ENCODE results near the gene NR3C2. TPM values are rescaled to one million over a fixed set of nuclear protein-coding genes. Genes with fewer than 3 reads are reported as not detected.

The NR3C2 gene
- total RNA-seq, 2 donors from 2014 or later: 0.44 to 0.82 TPM

GRCh38 chr4:148477276-148477675 lies 35.1 kb upstream of the NR3C2 start:
- Histone ChIP-seq H3K36me3 (ENCODE audit: control insufficient read depth, insufficient read depth, low read length) (no peaks in the 10 kb centered on the region), H3K9me3 (ENCODE audit: control insufficient read depth, low read length) (no peaks in the 10 kb centered on the region), H3K4me1 (ENCODE audit: control insufficient read depth, insufficient read depth, low read length) (no peaks in the 10 kb centered on the region), H3K27me3 (ENCODE audit: control insufficient read depth, insufficient read depth, low read length, poor library complexity, severe bottlenecking) (no peaks in the 10 kb centered on the region), H3K4me3 (ENCODE audit: low read length) (no peak overlapping the region), H3K27ac (ENCODE audit: low read depth, low read length) (no peak overlapping the region), H3K9ac (ENCODE audit: extremely low read depth, low read length, poor library complexity, severe bottlenecking) (no peak overlapping the region)
- H3K27me3 Mint-ChIP-seq (ENCODE audit: insufficient read depth): no peaks in the 10 kb centered on the region
- WGBS, 2 experiments (ENCODE audit: insufficient coverage in 1 of 2, insufficient read length in 1 of 2): 17 to 37% methylated on average over 2 to 3 of the region's 3 CpGs
- no peaks in the 10 kb centered on the region for H3K36me3 Mint-ChIP-seq (ENCODE audit: low read depth)
- DNase-seq: no peak
- no peaks in the 10 kb centered on the region for H3K4me1 Mint-ChIP-seq
- TF ChIP-seq CTCF (conservative IDR thresholded peaks at IDR 0.05): no peak
- no peak overlapping the region for H3K27ac Mint-ChIP-seq
- H3K9me3 Mint-ChIP-seq: no peaks in the 10 kb centered on the region
- H3K4me3 Mint-ChIP-seq: no peak overlapping the region

- Histone ChIP-seq H3K36me3 (ENCODE audit: control insufficient read depth, insufficient read depth, low read length) (no peaks in the 10 kb centered on the region), H3K27ac (ENCODE audit: low read depth, low read length) (no peak overlapping the region), H3K4me3 (ENCODE audit: low read length) (no peak overlapping the region), H3K27me3 (ENCODE audit: control insufficient read depth, insufficient read depth, low read length, poor library complexity, severe bottlenecking) (peaks cover 3% of the 10 kb centered on the region), H3K9ac (ENCODE audit: extremely low read depth, low read length, poor library complexity, severe bottlenecking) (no peak overlapping the region), H3K4me1 (ENCODE audit: control insufficient read depth, insufficient read depth, low read length) (no peaks in the 10 kb centered on the region), H3K9me3 (ENCODE audit: control insufficient read depth, low read length) (no peaks in the 10 kb centered on the region)
- 84 to 100% methylated on average over 2 of the region's 2 CpGs for WGBS, 2 experiments (ENCODE audit: insufficient coverage in 1 of 2, insufficient read length in 1 of 2)
- Mint-ChIP-seq H3K27me3 (ENCODE audit: insufficient read depth) (no peaks in the 10 kb centered on the region), H3K4me1 (no peaks in the 10 kb centered on the region), H3K9me3 (no peaks in the 10 kb centered on the region), H3K27ac (no peak overlapping the region), H3K4me3 (no peak overlapping the region), H3K36me3 (ENCODE audit: low read depth) (no peaks in the 10 kb centered on the region)
- no peak for DNase-seq
- TF ChIP-seq CTCF (conservative IDR thresholded peaks at IDR 0.05): no peak
Measured at GRCh38 chr4:148469938-148470337, 27.7 kb upstream of the NR3C2 start.

GRCh38 chr4:148454835-148455234 lies 12.6 kb upstream of the NR3C2 start:
- Mint-ChIP-seq H3K9me3 (no peaks in the 10 kb centered on the region), H3K27me3 (ENCODE audit: insufficient read depth) (peaks cover 1% of the 10 kb centered on the region), H3K27ac (no peak overlapping the region), H3K36me3 (ENCODE audit: low read depth) (no peaks in the 10 kb centered on the region), H3K4me1 (no peaks in the 10 kb centered on the region), H3K4me3 (no peak overlapping the region)
- peaks cover 2% of the 10 kb centered on the region for H3K27me3 ChIP-seq (ENCODE audit: control insufficient read depth, insufficient read depth, low read length, poor library complexity, severe bottlenecking)
- no peaks in the 10 kb centered on the region for H3K9me3 ChIP-seq (ENCODE audit: control insufficient read depth, low read length)
- H3K4me3 ChIP-seq (ENCODE audit: low read length): no peak overlapping the region
- H3K36me3 ChIP-seq (ENCODE audit: control insufficient read depth, insufficient read depth, low read length): no peaks in the 10 kb centered on the region
- H3K4me1 ChIP-seq (ENCODE audit: control insufficient read depth, insufficient read depth, low read length): no peaks in the 10 kb centered on the region
- TF ChIP-seq CTCF (conservative IDR thresholded peaks at IDR 0.05): no peak
- no peak for DNase-seq
- H3K27ac ChIP-seq (ENCODE audit: low read depth, low read length): no peak overlapping the region
- no peak overlapping the region for H3K9ac ChIP-seq (ENCODE audit: extremely low read depth, low read length, poor library complexity, severe bottlenecking)
